Activated T-cell treated with anti-CD3 and anti-CD28 coated beads, Interleukin-2, amount 50 U/mL, for 4 hours (primary cell): ENCODE measurements around the gene SLC22A15. TPM values are rescaled to one million over a fixed set of nuclear protein-coding genes. Genes with fewer than 3 reads are reported as not detected.
"Not testable (repeated sequence)": the region's sequence is repeated elsewhere in the genome, so short reads cannot be mapped to it uniquely, and the experiment has no call there.

ENCODE experiments used
- ATAC-seq, 2 donors: fragments of 200-7000 bp; cut with Tn5 transposase; one replicate each; pipeline ENCODE4 v1.10.0; 2021
- DNase-seq: peaks from one replicate; pipeline ENCODE4 v3.0.0-alpha.2; 2020
- H3K27me3 Mint-ChIP-seq: one replicate; pipeline ENCODE4 v1.8.0; 2021; ENCODE audit warnings: low read depth, mixed read lengths
- H3K36me3 Mint-ChIP-seq: one replicate; pipeline ENCODE4 v1.8.0; 2022; ENCODE audit warnings: mixed read lengths; ENCODE audit not compliant: insufficient read depth
- H3K4me1 Mint-ChIP-seq: one replicate; pipeline ENCODE4 v1.8.0; 2021; ENCODE audit warnings: low read depth, mixed read lengths
- H3K4me3 Mint-ChIP-seq: one replicate; pipeline ENCODE4 v1.8.0; 2021; ENCODE audit warnings: mild to moderate bottlenecking, moderate library complexity, mixed read lengths
- H3K9me3 Mint-ChIP-seq: one replicate; pipeline ENCODE4 v1.8.0; 2021; ENCODE audit warnings: mixed read lengths
- total RNA-seq, 3 donors: library from RNA; stranded (reverse); gene quantifications; one replicate each; pipeline ENCODE4 v1.2.1, GENCODE V29; 2021

Gene SLC22A15
- under 1 TPM; 0.05 to 0.55 (median 0.08) TPM for total RNA-seq

DNA sequence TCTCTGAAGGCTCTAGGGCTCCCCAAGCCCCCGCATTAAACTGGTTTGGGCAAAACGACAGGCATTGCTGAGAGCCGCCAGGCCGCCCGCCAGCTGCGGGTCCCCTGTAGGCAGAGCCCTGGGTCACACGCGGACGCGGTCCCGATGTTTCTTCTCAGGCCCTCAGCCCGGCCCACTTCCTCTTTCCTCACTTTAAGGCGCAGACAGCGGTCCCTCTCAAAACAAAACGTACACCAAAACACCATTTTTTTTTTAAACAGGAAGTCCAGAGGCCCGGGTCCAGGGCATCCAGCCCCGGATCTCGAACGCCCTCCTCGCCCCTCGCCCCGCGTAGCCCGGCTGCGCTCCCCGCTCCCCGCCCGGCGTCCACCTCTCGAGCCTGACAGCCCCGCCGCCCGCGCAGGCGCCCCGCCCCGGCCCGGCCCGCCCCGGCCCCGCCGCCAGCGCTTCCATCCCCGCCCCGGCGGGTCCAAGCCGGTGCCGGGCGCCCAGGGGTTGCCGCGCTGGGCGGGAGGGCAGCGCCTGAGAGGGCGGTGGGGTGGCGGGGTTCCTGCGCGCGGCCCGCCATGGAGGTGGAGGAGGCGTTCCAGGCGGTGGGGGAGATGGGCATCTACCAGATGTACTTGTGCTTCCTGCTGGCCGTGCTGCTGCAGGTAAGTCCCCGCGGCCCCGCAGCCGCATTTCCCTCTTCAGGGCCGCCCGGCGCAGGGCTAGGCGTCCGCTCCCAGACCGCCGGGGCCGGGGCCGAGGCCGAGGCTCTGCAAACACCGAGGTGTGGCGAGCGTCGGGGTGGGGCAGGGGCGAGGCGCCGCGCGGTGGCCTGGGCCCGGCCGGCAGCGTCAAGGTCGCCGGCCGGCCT is at the start of gene SLC22A15:
Gene SLC22A15, plus strand, starts transcription at position 452 of the 859 bp plus-strand sequence. Its CDS starts 115 bp downstream, at position 567.
- peak within 1 kb of the TSS; percentile 88 for H3K4me3 Mint-ChIP-seq
- H3K36me3 Mint-ChIP-seq: no peaks in the 10 kb centered on the region
- peak; percentile 16 for DNase-seq
- H3K27me3 Mint-ChIP-seq: peaks cover 43% of the 10 kb centered on the region
- peaks cover 7% of the 10 kb centered on the region for H3K4me1 Mint-ChIP-seq
- peak; percentile 72 to 78 for ATAC-seq
- no peaks in the 10 kb centered on the region for H3K9me3 Mint-ChIP-seq

DNA sequence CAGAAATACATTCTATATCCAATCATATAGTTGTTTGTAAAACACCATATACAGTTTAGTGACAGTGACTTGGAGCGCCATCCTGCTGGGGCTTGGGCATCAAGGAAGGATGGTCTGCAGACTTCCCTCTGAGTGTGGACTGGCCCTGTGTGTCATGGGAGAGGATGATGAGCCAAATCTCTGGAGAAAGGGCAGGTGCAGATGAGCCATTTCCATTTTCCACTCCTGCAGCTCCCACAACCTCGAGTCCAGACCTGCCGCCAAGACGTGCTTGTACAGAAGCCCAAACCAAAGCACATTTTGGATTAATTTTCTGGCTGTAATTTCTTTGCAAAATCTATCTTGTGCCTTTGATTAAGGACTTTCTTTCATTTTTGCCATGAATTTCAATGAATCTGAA is 48.3 kb upstream of the SLC22A15 start:
- no peaks in the 10 kb centered on the region for H3K27me3 Mint-ChIP-seq
- DNase-seq (no peak), ATAC-seq (no peak)
- H3K36me3 Mint-ChIP-seq: no peaks in the 10 kb centered on the region
- H3K9me3 Mint-ChIP-seq: no peaks in the 10 kb centered on the region
- H3K4me3 Mint-ChIP-seq: no peak overlapping the region
- peaks cover 4% of the 10 kb centered on the region for H3K4me1 Mint-ChIP-seq

DNA sequence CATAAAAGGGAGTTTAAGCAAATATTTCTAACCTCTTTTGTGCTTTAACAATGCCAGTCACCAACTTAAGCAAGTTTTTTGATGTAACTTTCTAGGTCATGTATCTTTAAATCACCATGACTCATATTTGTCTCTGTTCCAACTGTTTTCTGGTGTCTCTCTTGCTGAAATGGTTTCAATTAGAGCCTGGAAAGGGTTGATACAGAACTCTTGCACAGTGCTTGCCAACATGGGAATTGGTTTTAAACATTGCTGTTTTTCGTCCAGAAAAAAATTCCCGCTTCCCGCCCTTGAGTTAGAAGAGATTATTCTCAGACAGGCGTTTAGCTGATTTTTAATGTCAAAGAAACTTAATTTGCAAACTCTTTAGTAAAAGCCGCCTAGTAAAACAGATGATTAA is 46.4 kb upstream of the SLC22A15 start:
- Mint-ChIP-seq H3K36me3 (no peaks in the 10 kb centered on the region), H3K27me3 (peaks cover 1% of the 10 kb centered on the region), H3K9me3 (peaks cover 3% of the 10 kb centered on the region), H3K4me1 (no peaks in the 10 kb centered on the region), H3K4me3 (no peak overlapping the region)
- no peak for DNase-seq
- no peak for ATAC-seq

DNA sequence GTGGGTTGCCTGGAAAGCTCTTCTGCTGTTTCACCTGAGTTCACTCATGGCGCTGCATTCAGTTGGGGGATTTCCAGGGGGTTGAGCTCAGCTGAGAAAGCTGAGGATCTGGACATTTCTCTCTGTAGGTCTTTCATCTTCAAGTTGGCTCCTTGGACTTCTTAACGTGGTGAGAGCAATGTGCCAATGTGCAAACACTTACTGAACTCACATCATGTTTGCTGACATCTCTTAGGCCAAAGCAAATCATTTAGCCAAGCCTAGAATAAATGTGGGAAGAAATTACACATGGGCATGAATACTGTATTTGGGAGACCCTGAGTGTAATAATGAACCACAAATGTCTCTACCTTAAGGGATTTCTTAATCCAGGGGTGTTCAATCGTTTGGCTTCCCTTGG is 42.7 kb upstream of the SLC22A15 start:
- Mint-ChIP-seq H3K27me3 (peaks cover 7% of the 10 kb centered on the region), H3K4me3 (no peak overlapping the region), H3K36me3 (no peaks in the 10 kb centered on the region), H3K9me3 (peaks cover 4% of the 10 kb centered on the region), H3K4me1 (no peaks in the 10 kb centered on the region)
- ATAC-seq: no peak
- no peak for DNase-seq

DNA sequence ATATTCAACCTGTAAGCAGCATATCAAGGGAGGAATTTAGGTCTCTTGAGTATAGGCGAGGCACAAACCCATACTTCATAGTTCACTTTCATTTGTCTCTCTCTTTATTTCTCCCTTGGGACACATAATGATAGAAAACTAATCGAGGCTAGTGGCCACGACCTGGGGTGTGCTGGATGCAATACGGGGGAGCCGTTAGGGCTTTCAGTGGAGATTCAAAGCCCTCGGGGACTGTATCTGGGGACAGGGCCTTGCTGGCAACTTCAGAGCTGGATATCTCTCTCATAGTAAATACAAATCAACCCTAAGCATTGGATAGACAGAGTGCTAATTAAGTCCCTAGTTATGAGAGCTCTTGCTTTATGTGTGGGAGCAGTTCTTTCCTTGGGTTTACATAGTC is 36.9 kb upstream of the SLC22A15 start:
- H3K36me3 Mint-ChIP-seq: no peaks in the 10 kb centered on the region

DNA sequence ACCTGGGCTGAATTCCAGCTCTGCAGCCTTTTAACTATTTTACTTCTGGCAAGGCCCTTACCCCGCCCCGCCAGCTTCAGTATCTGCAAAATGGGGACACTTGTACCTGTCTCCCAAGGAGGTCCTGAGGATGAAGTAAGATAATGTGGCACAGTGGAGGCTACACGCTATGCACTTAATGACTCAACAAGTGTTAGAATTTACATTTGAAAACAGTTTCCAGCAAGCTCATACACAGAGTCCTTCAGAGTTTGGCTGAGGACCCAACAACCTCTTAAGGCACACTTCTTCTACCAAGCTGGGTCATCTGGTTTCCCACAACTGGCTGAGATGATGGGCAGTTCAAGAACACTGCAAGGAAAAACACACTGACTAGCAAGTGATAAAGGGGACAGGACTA is 30.2 kb upstream of the SLC22A15 start:
- Mint-ChIP-seq H3K9me3 (no peaks in the 10 kb centered on the region), H3K4me1 (no peaks in the 10 kb centered on the region), H3K36me3 (no peaks in the 10 kb centered on the region), H3K4me3 (no peak overlapping the region), H3K27me3 (peaks cover 19% of the 10 kb centered on the region)
- ATAC-seq (no peak), DNase-seq (no peak)

More for the DNA sequence above, 36.9 kb upstream of the SLC22A15 start:
- peaks cover 4% of the 10 kb centered on the region for H3K9me3 Mint-ChIP-seq
- no peak for ATAC-seq
- no peak for DNase-seq
- no peaks in the 10 kb centered on the region for H3K4me1 Mint-ChIP-seq
- peaks cover 8% of the 10 kb centered on the region for H3K27me3 Mint-ChIP-seq
- no peak overlapping the region for H3K4me3 Mint-ChIP-seq

DNA sequence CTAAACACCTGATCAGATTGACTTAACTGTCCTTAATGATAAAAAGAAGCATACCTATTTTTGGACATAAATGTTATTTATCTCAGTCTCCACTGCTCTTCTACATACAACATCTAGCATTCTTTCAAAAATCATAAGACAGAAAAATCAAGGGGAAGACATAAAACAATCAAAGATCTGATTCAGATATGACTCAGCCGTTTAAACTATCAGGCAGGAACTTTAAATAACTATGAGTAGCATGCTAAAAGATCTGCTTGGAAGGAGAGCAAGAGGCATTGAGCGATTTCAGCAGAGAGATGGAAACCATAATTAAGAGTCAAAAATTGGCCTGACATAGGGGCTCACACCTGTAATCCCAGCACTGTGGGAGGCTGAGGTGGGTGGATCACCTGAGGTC is 27.2 kb upstream of the SLC22A15 start:
- ATAC-seq: no peak

DNA sequence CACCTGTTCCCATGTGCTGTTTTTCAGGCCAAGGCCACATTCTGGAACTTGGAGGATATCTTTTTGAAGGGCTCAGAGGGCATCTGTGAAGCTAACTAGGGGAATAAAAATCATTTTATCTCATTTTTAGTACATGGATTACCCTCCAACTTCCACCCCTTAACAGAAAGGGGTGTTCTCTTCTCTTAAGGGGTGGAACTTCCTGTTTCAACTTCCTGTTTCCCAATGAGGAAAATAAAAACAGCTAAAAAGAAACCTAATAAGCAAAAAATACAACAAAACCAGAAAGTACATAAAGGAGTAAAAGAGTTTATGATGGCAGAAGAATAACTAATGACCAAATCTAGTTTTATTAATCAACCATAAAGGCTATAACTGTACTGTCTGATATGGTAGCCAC is 24.8 kb upstream of the SLC22A15 start:
- Mint-ChIP-seq H3K4me3 (no peak overlapping the region), H3K9me3 (no peaks in the 10 kb centered on the region), H3K27me3 (peaks cover 27% of the 10 kb centered on the region), H3K36me3 (no peaks in the 10 kb centered on the region), H3K4me1 (no peaks in the 10 kb centered on the region)
- ATAC-seq (no peak), DNase-seq (no peak)

More for the DNA sequence above, 27.2 kb upstream of the SLC22A15 start:
- Mint-ChIP-seq H3K9me3 (no peaks in the 10 kb centered on the region), H3K27me3 (peaks cover 17% of the 10 kb centered on the region), H3K4me3 (no peak overlapping the region), H3K36me3 (no peaks in the 10 kb centered on the region), H3K4me1 (no peaks in the 10 kb centered on the region)
- no peak for DNase-seq

DNA sequence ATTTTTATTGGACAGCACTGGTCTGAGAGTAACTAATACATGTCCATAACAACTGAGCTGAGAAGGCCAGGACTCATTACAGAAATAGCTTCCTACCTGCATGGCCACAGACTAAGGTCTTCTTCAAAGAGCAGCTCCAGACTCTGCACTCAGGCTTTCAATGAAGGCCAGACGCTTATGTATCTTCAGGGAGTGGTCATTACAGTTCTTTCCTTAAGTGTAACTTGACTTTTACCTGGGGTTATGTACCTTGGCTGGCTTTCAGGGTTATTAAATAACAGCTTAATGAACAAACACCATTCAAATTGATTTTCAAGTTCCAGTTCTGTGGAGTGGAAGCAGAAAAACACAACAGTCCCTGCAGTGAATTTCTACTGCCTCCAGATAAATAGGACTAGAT is 23.8 kb upstream of the SLC22A15 start:
- ATAC-seq: no peak
- no peaks in the 10 kb centered on the region for H3K4me1 Mint-ChIP-seq
- DNase-seq: no peak
- H3K27me3 Mint-ChIP-seq: peaks cover 30% of the 10 kb centered on the region
- no peak overlapping the region for H3K4me3 Mint-ChIP-seq
- H3K36me3 Mint-ChIP-seq: no peaks in the 10 kb centered on the region
- no peaks in the 10 kb centered on the region for H3K9me3 Mint-ChIP-seq

DNA sequence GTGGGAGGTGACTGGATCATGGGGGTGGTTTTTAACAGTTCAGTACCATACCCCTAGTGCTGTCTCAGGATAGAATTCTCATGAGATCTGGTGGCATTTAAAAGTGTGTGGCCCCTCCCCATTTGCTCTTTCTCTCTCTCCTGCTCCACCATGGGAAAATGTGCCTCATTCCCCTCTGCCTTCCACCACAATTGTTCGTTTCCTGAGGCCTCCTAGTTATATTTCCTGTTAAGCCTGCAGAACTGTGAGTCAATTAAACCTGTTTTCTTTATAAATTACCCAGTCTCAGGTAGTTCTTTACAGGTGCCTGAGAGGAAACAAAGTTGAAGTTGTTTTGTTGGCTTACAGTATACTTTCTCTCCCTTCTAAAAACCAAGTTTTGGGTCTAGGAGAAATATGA is 23.1 kb upstream of the SLC22A15 start:
- Mint-ChIP-seq H3K4me1 (no peaks in the 10 kb centered on the region), H3K9me3 (no peaks in the 10 kb centered on the region), H3K36me3 (no peaks in the 10 kb centered on the region), H3K27me3 (peaks cover 30% of the 10 kb centered on the region), H3K4me3 (no peak overlapping the region)
- no peak for DNase-seq
- ATAC-seq: no peak

DNA sequence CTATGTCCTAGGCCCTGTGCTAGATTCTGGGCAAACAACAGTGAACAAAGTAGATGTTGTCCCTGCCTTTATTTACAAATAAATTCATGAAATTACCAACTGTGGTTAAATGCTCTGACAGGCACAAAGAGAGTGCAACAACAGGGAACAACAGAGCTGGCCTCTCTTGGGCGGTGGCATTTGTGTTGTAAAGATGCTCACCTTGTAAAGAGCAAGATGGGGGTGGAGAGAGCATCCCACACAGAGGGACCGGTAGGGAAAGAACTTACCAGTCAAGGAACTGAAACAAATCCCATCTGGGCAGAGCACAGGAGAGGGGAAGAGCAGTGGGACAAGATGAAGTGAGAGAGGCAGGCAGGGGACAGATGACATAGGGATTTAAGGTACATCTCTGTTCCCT is 21.6 kb upstream of the SLC22A15 start:
- ATAC-seq (no peak), DNase-seq (no peak)
- no peaks in the 10 kb centered on the region for H3K4me1 Mint-ChIP-seq
- no peaks in the 10 kb centered on the region for H3K9me3 Mint-ChIP-seq
- no peak overlapping the region for H3K4me3 Mint-ChIP-seq
- H3K27me3 Mint-ChIP-seq: peaks cover 27% of the 10 kb centered on the region
- no peaks in the 10 kb centered on the region for H3K36me3 Mint-ChIP-seq

DNA sequence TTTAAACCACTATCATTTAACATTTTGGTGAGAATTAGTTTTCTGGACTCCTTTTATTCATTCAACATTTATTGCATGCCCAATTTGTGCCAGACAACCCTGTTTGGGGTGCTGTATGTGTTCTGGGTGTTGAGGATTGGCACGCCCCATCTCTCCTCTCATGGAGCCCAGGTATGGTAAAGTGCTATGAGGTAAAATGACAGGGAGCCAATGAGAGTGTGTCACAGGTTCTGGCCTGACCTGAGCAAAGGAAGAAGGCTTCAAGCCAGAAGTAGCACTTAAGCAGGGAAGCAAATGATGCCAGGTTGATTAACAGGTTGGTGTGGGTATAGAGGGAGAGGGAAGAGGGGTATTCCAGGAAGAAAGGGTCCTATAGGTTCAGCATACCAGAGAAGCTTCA is 21.1 kb upstream of the SLC22A15 start:
- Mint-ChIP-seq H3K4me3 (no peak overlapping the region), H3K9me3 (no peaks in the 10 kb centered on the region), H3K36me3 (no peaks in the 10 kb centered on the region), H3K4me1 (no peaks in the 10 kb centered on the region), H3K27me3 (peaks cover 27% of the 10 kb centered on the region)
- DNase-seq: no peak
- no peak for ATAC-seq

DNA sequence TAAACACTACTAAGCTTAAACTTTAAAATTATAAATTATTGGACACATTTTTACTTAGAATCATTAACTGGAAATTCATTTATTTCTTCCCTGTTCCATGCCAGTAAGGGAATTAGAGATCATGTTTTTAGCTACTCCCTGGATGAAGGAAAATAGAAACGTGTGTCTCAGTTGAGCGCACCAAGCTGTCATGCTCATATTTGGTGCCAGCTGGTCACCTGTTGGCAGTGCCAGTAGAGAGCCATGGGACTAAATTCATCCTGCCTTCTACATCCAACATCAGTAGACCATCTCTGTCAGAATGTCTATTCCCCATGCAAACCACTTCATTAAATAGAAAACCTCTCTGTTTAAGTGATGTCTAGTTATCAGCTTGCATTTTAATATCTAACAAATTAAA is 17.4 kb upstream of the SLC22A15 start:
- Mint-ChIP-seq H3K9me3 (no peaks in the 10 kb centered on the region), H3K36me3 (no peaks in the 10 kb centered on the region), H3K4me1 (no peaks in the 10 kb centered on the region), H3K27me3 (peaks cover 48% of the 10 kb centered on the region), H3K4me3 (no peak overlapping the region)
- DNase-seq: no peak
- no peak for ATAC-seq

DNA sequence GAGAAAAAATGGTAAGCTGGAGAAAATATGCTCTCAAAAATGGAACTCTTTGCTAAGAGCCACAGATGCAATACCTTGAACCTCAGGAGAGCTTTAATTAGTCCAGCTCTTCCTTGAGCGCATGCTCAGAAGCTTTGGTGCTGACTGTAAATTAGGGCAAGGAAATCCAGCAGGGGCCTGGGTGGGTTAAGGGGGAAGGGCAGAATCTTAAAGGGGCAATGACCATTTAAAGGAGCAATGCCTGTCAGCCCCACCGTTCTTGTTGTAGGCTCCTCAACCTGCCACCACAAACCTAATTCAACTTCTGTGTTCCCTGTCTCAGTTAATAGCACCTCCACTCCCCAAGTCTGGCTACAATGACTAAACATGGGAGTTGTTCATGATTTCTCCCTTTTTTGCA is 6.8 kb upstream of the SLC22A15 start:
- Mint-ChIP-seq H3K27me3 (peaks cover 39% of the 10 kb centered on the region), H3K4me3 (no peak overlapping the region), H3K4me1 (no peaks in the 10 kb centered on the region), H3K9me3 (no peaks in the 10 kb centered on the region), H3K36me3 (no peaks in the 10 kb centered on the region)
- DNase-seq: no peak
- no peak for ATAC-seq

DNA sequence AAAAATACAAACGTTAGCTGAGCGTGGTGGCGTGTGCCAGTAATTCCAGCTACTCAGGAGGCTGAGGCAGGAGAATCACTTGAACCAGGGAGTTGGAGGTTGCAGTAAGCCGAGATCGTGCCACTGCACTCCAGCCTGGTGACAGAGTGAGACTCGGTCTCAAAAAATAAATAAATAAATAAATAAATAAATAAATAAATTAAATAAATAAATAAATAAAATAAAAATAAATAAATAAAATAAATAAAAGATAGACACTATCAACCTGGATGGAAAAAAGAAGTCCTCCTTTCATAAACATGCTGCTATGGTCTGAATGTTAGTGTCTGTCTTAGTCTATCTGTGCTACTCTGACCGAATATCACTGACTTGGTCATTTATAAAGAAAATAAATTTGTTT is 4.5 kb upstream of the SLC22A15 start:
- not testable (repeated sequence) for ATAC-seq, H3K9me3 Mint-ChIP-seq, H3K36me3 Mint-ChIP-seq, H3K4me3 Mint-ChIP-seq, DNase-seq, H3K4me1 Mint-ChIP-seq
- peaks cover 40% of the 10 kb centered on the region for H3K27me3 Mint-ChIP-seq
